NCI-H2227 treated with DMSO at 0.1 percent for 48 hours (cell line): ENCODE data around the gene TTC38.

Experiments used
- DNase-seq: peaks from one replicate; lab custom pipeline; 2025; lab: John Stamatoyannopoulos, UW

TTC38 gene

DNA sequence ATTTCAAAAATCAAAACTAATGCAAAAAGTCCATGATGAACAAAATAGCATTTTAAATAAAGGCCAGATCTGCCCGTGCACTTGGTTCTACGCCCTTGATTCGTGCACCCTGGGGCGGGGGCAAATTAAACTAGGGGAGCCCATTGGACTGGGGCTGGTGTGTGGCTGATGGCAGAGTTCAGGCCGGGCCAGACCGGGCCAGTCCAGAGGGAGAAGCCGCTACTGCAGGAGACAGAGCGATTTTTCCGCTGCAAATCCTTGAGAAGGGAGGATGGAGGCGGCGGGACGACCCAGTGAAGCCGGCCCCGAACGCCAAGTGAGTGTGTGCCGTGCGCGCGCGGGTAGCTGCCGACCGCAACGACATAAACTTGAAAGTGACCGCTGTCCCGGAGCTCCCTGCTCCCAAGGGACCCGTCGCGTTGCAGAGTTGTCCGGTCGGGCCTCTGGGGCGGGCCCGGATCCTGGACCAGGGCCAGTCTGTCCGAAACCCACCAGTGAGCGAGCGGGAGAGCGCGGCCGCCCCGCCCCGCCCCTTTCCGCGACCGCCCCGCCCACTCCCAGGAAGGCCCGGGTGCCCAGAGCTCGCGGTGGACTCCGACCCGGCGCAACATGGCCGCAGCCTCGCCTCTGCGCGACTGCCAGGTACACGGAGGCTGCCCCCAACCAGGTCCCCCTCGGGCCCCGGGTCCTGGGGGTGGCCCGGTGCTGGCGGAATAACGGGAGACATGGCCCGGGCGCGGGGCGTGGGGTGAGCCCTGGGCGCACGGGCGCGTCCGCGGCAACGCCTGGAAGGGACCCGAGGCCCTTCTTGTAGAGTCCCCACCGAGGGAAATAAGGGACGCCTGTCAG is at the start of gene TTC38:
TTC38 (plus strand) TSS at position 578 of the 849 bp plus-strand sequence; CDS start at position 610, 32 bp downstream.
- peak; percentile 45 for DNase-seq

GRCh38 chr22:46219636-46220035 is 48.2 kb upstream of the TTC38 start:
- DNase-seq, result no peak

DNA sequence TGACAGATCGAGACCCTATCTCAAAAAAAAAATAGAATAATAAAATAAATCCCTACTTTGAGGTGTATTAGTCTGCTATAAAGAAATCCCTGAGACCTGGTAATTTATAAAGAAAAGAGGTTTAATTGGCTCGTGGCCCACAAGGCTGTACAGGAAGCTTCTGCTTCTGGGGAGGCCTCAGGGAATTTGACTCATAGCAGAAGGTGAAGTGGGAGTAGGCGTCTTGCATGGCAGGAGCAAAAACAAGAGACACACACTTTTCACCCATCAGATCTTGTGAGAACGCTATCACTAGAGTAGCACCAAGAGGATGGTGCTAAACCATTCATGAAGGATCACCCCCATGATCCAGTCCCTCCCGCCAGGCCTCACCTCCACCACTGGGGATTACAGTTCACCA is 46.9 kb upstream of the TTC38 start:
- DNase-seq, result no peak

GRCh38 chr22:46224044-46224897 is 43.5 kb upstream of the TTC38 start:
- DNase-seq, result no peak

DNA sequence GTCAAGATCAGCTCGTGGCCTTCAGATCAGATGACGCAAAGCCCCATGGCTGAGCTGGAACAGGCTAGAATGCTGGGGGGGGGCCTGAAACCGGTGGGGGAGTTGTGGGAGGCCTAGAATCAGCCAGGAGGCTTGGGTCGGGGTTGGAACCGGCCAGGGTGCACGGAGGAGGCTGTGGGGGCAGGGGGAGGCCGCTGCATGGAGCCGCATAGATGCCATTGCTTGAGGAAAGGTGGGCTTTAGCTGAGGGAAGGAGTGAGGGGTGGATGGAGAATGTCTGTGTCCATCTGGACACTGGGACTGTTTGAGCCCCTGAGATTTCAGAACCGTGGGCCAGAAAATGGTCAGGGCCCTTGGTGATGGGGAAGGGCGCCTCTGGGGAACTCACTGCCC is 42.9 kb upstream of the TTC38 start:
- DNase-seq, result no peak

DNA sequence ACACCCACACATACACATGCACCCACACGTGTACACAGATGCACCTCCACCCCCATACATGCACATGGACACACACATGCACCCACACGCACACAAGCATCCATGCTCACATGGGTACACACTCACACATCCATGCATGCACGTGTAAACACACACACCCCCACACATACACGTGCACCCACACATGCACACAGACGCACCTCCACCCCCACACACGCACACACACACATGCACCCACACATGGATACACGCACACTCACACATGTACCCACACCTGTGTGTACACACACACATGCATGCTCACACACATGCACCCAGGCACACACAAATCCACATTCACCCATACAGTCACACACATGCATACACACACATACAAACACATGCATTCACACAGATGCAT is 42.2 kb upstream of the TTC38 start:
- DNase-seq, result no peak

DNA sequence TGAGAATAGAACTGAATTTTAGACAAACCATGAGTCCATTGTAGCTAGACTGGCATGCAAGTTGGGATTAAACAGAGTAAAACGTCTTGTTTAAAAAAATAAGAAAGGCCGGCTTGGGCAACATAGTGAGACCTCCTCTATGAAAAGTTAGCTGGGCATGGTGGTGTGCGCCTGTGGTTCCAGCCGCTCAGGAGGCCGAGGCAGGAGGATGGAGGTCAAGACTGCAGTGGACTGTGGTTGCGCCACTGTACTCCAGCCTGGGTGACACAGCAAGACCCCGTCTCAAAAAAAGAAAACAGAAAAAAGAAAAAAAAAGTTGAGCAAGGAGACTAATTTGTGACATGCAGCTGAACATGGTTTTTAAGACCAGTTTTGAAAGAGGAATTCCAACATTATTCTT is 41.2 kb upstream of the TTC38 start:
- DNase-seq, result no peak

DNA sequence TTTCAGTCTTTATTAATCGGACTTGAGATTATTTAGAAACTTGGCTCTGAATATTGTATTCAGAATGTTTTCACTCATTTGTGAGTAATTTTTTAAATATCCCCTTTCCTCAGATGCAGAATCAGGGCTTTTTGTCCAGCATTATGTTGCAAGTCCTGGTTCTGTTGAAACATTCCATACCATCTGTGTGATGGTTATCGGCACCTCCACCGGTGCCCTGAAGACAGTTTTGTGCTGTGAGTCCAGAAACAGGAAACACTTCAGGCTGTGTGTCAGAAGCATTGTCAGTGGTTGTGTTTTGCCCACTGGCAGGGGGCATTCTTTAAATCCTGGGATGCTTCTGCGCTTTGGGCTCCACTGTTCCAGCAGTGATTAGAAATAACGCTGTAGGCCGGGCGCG is 38.1 kb upstream of the TTC38 start:
- DNase-seq, result no peak

DNA sequence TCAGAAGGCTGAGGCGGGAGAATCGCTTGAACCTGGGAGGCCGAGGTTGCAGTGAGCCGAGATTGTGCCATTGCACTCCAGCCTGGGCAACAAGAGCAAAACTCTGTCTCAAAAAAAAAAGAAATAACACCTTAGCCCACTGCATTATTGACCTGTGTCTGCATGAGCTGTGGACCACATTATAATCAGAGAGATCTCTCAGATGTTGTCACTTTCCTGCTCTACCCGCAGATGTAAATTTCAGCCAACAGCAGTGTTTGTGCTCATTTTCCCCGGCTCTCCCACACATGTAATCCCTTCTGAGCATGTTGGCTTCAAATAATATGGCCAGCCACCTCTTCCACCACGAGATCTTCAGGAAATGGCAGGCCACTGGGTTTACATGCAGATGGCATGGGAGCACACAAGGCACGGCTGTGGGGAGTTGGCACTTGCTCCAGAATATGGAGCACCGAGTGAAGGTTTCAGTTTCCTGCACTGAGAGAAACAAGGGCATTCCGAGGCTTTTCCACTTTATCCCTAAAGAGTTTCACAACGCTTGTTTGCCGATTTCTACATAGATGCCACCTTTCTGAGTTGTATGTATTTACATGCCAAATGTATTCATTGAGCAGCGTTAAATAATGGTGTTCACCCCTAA is 37.4 kb upstream of the TTC38 start:
- no peak for DNase-seq

- DNase-seq, result peak; percentile 38
Observed at GRCh38 chr22:46233231-46233630, 34.6 kb upstream of the TTC38 start.

DNA sequence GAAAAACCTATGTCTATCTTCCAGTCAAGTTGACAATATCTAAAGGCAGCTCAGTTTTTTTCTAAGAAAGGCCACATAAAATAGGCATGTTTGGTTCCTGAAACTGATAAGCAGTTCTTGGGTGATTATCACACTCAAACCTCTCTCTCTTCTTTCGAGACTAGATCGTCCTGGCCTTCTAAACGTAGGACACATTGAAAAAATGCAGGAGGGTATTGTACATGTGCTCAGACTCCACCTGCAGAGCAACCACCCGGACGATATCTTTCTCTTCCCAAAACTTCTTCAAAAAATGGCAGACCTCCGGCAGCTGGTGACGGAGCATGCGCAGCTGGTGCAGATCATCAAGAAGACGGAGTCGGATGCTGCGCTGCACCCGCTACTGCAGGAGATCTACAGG is 32.8 kb upstream of the TTC38 start:
- DNase-seq, result no peak

GRCh38 chr22:46237453-46238124 is 30.2 kb upstream of the TTC38 start:
- no peak for DNase-seq

- no peak for DNase-seq
Observed at GRCh38 chr22:46238541-46238940, 29.3 kb upstream of the TTC38 start.

DNA sequence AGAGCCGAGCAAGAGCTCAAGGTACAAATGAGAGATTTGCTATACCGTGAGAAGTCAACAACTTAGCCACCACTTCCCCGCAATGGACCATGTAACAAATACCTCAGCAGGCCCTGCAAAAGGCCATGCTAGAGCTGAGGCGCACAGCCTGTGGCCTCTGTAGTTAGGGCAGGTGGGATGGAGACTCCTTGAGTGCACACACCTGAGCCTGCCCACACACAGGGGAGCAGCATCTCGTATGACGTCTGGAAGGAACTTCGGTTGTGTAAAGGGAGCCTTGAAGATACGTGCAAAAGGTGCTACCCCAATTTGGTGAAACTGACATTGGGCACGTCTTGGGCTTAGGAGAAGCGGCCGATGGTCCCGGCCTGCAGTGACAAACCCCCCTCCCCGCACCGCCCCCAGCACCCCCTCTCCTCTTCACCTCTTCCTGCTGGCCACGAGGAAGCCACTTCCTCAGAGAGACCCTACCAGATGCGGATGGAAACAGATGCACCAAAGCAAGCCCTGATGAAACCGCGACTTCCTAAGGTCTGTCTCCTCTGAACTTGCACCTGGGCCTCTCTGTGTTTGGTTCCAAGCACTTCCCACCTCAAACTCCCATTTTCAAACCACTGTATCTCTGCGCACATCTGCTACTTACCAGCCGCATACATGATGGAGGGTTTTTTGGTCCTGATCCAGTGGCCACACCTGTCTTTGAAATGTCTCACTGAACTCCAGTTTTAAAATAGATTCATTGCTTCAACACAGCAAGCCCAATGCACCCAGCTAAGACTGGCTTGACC is 28.4 kb upstream of the TTC38 start:
- no peak for DNase-seq

DNA sequence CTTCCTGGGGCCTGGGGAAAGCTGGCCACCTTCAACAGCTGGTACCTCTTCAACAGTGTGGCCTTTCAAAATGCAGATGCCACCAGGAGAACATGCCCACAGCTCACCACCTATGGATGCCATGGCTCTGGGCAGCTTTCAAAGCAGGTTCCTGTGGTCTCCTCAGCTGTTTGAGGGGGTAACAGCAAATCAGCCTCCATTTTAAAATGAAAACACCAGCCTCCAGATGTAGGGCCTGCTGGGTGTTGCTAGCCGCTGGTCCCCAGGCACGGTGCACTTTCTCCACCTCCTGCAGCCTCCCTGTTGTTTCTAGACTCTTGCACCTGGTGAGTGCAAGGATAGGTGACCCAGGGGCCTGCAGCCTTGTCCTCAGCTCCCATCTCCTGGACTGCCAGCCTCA is 27.7 kb upstream of the TTC38 start:
- DNase-seq, result no peak

DNA sequence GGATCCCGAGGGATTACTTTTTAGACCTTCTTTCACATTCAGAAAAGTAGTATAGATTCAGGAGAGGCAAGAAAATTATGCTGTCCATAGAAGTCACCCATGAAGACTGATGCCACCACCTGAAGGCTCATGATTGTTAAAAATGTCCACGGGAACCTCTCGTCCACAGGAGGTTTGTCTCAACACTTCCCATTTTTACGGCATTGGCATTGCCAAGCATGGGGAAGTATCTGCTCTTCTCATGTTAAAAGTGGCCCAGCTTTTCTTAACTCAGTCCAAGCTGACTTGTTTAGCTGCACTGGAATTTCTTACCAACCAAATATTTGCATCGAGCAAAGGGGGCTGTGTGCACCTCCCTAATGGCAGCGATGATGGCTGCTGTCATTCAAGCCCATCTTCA is 27.3 kb upstream of the TTC38 start:
- DNase-seq, result no peak

- DNase-seq, result no peak
Observed at GRCh38 chr22:46240907-46241306, 26.9 kb upstream of the TTC38 start.

DNA sequence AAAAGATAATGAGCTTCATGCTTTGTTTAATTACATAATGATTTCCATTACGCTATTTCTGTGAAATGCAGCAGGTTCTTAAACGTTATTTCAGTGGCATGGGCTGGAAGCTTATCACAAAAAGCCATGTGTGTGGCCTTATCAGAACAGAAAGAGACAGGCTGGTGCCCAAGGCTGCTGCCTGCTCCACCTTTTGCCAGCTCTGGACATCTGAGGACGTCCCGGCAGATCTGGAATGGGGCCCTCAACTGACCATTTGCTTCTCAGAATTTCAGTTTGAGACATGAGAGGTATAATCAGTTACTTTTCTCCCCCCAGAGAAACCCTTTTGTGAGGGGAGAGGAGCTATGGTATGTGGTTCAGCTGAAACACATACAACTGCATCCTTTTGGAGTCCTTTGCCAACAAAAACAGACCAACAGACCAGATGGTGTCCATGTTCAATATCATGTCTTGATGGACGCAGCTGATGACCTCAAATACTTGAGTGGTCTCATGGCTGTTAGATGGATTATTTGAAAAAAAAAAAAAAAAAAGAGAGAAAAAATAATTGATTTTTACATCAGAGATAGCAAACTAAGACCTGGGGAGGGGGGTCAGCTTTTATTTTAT is 26.3 kb upstream of the TTC38 start:
- DNase-seq, result no peak

GRCh38 chr22:46242076-46242475 is 25.7 kb upstream of the TTC38 start:
- DNase-seq, result no peak

- DNase-seq, result no peak
Observed at GRCh38 chr22:46244771-46245170, 23.0 kb upstream of the TTC38 start.

DNA sequence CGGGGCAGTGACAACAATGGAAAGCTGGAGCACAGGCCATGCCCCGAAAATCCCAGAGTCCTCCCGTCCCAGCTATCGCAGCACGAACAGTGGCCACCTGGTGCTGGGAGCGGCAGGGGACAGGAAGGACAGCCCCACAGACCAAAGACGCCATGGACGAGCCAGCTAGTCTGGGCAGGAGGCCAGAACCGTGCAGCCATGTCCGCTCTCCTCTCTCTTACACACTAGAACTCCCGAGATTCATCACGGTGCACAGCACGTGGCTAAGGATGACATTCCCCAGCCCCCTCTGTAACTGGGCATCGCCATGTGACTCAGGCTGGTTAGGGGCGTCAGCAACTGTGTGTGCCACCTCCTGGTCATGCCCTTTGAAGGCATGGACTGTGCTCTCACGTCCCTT is 22.3 kb upstream of the TTC38 start:
- DNase-seq, result no peak
